Fibroblast of skin of left quadriceps (primary cell): ENCODE results near the gene TRAPPC2.
"Not testable (repeated sequence)": the region's sequence is repeated elsewhere in the genome, so short reads cannot be mapped to it uniquely, and the experiment has no call there.

Source experiments
- DNase-seq, 2 experiments: peaks; one replicate each; pipeline ENCODE4 v3.0.0-alpha.2; 2013; ENCODE audit warnings: low read depth in 2 of 2

Gene TRAPPC2

DNA sequence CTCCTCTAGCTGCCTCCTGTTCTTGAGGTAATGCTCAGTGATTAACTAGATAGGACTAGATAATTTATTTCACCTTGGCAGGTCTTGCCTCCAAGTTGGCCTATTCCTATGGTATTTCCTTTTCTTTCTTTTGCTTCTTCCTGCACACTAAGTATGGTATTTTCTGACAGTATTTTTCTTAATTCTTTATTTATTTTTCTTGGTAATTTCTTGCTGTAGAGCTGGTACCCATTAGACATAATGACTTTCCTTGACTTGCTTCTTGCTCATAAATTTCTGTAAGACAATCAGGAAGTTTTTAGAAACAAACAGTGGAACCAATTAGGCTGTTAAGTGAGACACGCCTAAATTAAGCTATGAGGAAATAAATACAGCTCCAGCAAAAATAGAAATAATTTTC is 36.0 kb downstream of the TRAPPC2 start:
- no peak for DNase-seq

DNA sequence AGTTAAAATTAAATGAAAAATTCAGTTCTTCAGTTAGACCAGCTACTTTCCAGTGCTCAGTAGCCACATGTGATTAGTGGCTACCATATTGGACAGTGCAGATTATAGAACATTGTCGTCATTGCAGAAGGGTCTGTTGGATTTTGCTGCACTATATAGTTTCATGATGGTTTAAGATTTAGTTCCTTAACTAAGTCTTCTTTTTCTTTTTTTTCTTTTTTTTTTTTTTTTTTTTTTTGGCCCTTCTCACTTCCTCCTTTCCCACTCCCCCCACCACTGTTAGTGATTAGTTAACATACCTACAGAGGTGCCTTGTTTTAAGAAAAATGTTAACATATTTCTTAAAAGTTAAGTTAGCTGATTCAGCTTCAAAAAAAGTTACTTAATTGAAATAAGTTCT is 36.4 kb downstream of the TRAPPC2 start:
- no peak for DNase-seq

DNA sequence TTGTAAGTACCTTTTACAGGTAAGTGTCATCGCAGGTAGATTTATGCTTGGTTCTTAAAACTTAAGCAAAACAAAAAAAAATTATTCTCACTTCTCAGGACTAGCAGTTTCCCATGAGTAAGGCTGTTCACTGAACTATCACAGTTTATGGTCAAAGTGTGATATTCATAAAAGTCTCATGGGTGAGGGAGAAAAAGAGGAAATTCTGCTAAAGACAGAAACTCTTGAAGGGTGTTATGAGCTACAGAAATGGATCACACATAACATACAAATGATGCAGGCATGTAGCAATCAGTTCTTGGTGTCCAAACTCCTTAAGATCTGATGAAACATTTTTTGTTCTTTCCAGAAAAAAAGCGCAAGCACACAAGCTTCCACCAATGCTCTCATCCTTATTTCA is 37.0 kb downstream of the TRAPPC2 start:
- no peak for DNase-seq

DNA sequence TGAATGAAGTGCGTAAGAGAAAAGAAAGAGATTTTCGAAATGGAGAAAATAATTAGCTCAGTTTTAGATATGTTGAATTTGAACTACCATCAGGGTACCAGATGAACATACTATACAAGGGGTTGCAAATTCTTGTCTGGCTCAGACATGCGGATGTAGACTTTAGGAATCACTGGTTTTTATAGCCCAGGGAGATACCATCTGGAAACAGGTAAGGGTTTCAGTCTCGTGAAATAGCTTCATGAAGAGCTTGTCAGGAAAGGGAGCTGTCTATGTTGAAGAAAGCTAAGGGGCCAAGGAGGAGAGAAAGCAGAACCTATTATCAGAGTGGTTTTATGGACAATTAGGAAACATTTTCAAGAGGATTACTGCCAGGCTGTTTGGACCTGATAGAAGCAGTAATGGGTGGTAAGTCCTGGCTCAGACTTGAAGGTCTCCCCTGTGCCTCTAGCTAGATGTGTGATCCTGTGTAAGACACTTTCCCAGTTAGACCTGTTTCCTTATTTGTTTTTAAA is 38.8 kb downstream of the TRAPPC2 start:
- DNase-seq: no peak

DNA sequence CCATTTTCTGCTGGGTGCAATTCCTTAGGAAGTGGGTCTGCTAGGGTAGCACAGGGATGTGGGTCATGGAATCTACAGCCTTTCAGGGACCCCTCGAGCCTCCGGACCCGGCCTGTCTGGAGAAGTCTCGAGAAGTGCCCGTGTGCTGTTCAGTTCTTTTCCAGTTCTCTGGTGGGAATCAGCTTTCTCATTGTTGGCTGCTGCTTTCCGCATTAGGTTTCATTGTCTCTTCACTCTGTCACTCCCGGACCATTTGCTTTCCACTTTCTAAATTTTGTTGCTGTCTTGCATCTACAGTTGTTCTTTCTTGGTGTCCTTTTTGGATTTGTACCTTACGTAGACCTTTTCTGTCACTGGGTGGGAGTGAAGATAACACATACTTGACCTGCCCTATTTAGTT is 39.4 kb downstream of the TRAPPC2 start:
- no peak for DNase-seq

DNA sequence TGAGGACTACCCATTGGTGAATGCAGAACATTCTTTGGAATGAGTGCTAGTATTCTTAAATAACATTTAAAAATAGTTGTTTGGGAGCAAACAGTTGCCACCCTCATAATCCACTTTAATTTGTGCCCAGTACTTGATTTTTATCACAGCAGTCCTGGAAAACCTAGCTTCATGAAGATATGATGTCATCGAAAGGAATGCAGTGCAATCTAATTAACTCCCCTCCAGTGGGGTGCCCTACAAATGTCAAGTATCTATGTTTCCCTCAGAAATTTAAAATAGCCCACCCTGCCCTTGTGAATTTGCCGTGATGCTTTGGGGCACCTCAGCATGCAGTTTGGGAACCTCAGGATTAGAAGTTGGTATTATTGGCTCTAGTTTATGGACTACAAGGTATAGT is 40.1 kb downstream of the TRAPPC2 start:
- DNase-seq: no peak

DNA sequence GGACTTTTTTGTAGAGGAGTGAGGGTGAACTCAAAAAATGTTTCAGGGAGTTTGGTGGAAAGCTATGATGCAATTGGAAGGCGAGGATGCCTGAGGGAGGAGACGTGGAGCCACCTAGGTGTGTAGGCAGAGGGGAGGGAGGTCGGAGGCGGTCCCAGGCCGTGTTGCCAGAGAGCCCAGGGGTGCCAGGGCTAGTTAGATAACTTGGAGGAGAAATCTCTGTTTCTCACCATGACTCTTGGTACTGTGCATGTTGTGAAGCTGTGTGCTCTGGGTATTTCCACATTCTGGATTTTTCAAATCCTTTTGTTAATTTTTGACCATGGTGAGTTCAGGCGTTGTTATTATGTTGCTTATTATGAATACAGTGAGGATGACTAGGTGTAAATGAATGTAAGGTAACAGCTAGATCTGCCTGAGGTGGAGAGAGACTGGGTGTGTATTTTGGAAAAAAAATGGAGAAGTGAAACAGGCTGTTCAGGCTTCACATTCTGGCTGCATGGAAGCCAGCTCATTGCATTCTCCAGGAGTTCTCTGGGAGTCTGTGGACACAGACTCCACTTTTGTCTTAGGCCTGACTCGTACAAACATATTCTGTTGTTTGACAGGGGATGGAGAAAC is 41.0 kb downstream of the TRAPPC2 start:
- DNase-seq: no peak

DNA sequence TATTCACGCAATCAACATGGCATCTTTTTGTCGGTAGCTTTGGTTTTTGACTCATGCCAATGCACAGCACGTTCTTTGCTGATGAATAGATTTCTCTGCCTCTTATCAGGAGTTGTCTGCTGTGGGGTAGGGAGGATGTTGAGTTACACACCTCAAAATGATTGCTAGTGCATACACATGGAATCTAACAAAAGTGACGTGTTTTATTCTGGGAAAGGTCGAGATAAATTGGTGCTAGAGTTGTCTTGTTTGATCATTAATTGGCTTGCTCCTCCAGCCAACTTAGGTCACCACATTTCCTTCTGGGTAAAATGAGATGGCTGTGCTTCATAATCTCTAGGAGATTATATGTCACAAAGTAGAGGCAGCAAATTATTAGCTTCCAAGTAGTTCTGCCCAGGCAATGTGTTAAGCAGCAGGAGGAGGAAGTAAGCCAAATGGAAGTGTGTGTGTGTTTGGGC is 41.6 kb downstream of the TRAPPC2 start:
- DNase-seq: no peak

DNA sequence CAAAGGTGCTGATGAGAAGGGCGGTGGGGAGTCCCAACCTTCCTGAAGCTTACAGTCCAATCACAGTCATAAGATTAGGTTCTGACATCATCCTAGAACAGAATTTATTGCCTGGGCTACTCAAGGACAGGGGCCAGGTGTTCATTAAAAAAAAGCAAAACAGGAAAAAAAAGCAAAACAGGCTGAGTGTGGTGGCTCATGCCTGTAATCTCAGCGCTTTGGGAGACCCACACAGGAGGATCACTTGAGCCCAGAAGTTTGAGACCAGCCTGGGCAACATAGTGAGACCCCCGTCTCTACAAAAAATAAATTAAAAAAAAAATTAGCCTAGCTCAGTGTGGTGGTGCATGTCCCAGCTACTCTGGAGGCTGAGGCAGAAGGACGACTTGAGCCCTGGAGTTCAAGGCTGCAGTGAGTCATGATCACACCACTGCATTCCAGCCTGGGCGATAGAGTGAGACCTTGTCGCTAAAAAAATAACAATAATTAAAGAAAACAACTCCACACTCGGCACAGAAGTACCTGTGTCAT is 42.5 kb downstream of the TRAPPC2 start:
- DNase-seq: no peak

DNA sequence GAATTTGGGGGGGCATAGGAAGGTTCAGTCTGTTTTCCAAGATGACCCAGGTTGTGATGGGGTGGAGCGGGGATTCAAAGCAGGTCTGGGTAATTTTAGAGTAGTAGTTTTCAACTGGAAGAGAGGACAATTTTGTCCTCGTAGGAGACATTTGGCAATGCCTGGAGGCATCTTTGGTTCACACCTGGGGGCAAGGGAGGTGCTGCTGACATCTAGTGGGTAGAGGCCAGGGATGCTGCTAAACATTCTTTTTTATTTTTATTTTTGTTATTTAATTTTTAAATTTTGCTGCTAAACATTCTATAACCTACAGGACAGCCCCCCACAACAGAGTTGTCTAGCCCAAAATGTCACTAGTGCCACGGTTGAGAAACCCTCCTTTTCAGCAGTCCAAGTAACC is 43.6 kb downstream of the TRAPPC2 start:
- DNase-seq: no peak

DNA sequence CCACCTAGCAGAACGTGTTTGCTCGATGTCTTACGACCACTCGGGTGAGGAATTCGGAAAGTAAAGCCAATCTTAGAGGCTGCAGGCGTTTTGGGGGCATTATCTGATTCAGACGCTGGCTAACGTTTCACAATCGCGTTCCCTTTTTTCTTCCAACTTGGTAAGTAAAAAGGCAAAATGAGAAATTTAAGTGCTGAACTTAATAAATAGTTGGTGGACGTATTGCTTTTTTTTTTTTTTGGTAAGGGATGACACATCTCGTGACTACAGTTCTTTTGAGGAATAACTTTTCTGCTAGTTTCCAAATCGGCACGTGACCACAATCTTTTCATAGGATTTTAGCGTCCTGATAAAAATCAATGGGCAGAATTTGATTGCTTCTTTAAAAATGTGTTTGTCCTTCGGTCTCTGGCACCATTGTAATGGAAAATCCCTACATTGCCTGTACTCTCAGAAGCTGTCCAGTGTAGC is 44.6 kb downstream of the TRAPPC2 start:
- no peak for DNase-seq

DNA sequence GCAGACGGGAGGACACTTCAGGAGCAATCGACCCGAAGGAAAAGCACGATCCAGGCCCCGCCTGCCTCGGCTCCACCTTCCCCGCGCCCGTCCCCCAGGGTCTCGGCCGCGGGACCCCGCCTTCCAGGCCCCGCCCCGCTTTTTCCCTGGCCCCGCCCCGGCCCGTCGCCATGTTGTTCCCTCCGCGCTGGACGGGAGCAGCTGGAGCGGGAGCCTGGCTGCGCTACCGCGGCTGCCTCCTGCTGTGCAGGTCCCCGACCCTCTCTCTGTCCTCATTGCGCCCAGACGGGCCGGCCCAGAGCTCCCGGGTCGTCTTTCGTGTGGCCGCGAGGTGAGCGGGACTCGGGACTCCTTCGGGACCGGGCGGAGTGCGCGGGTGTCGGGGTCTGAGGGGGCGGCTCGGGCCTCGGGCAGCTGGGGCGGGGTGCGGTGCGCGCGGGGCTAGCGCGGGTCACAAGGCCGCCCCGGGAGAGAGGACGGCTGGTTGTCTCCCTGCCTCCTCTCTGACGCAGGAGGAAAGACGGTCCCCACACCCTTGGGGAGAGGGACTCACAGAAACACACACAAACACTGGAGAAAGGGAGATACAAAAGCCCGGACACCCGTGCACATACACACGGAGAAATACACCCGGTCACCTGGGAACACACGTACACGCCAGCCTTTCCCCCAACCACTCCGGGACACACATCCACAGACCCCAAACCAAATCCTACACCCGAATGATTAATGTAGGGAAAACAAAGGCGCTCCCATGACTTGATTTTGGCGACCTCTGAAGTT is 45.3 kb downstream of the TRAPPC2 start, which contains the start of gene RAB9A:
RAB9A (plus strand) TSS at position 171 of the 783 bp plus-strand sequence. CDS start 19,619 bp downstream, outside the sequence.
- peak; percentile 28 to 36 for DNase-seq

DNA sequence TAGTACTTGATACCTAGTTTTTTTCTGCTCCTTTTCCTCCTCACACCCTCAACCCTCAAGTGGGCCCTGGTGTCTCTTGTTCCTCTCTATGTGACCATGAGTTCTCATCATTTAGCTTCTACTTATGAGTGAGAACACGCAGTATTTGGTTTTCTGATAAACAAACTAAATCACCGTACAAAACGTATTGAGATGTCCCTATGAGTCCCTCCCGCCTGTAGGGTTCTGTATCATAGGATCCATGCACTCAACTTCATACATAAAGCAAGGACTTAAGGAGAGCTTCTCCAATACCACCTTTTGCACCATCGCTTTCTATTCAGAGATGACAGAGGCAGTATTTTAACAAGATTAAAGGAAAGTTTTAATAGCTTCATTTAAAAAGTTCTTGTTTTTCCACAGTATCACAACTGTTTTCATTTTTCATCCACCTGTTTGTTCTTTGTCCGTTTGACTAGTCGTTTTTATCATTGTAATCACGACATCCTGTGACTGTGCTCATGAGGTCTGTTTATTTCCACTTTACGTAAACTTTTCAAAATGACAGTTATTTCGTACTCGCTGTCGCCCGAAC is 45.9 kb downstream of the TRAPPC2 start:
- no peak for DNase-seq

DNA sequence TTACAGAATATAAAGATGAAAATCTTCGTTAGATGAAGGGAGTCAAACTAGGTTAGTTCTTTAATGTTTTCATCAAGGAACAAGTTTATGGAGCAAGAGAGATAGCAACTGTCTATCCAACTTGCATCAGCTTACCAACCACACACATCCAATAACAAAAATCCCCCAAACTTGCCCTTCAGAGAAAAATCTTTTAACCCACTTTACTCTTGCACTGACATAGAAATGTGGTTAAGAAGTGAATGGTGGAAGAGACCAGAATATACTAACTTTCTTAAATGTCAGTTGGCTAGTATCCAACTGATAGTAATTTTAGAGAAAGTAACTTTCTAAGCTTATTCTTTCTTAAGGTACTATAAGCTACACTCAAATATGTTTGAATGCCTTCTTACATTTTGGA is 47.2 kb downstream of the TRAPPC2 start:
- DNase-seq: no peak

DNA sequence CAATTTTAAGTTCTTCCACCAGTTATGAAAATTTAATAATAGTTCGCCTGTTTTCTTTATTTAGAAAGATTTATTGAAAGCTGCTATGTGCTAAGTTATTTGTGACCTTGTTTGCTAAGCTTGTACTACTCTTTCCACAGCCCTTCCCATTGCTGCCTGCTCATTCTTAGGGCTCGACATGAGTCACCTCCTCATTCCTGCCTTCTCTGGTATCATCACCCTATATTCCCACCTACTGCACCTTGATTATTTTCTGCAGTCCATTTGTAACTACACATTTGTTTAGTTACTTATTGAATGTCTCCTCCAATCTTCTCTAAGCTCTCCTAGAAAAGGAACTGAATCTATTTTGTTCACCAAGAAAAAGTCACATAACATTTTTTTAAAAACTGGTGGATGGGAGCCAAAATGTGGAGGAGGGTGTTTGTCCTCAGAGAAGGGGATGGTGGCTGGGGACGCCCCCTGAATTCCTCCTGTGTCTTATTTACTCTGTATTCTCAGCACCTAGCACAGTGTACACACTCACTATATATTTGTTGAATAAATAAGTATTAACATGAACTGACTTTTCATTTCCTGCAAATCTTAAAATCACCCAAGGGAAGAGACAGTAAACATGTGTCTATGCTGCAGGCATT is 49.2 kb downstream of the TRAPPC2 start:
- DNase-seq: no peak

DNA sequence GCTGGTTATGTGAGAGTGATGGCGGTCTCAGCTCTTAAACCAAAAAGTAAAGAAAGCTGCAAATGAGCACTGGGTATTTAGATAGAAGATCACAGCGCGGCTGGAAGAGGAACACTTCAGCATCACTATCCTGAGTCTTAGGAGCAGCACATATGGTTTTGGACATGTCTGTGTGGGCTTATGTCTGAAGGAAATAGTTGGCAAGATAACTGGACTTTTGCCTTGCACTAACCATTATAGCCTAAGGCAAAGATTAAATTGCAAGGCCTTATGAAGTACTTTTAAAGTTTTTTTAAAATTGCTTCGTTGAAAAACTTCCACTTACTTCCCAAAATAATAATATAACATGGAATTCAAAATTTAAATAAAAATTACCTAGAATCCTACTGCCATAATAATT is 50.1 kb downstream of the TRAPPC2 start:
- no peak for DNase-seq

DNA sequence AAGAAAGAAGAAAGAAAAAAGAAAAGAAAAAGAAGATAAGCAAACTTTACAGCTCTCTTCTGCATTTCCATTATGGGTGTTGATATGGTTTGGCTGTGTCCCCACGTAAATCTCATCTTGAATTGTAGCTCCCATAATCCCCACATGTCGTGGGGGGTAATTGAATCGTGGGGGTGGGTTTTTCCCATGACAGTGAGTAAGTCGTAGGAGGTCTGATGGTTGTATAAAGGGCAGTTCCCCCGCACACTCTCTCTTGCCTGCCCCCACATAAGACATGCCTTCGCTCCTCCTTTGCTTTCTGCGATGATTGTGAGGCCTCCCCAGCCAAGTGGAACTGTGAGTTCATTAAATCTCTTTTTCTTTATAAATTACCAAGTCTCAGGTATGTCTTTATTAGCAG is 52.8 kb downstream of the TRAPPC2 start:
- no peak for DNase-seq

DNA sequence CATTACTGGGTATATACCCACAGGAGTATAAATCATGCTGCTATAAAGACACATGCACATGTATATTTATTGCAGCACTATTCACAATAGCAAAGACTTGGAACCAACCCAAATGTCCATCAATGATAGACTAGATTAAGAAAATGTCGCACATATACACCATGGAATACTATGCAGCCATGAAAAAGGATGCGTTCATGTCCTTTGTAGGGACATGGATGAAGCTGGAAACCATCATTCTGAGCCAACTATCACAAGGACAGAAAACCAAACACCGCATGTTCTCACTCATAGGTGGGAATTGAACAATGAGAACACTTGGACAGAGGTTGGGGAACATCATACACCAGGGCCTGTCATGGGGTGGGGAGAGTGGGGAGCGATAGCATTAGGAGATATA is 54.7 kb downstream of the TRAPPC2 start:
- not testable (repeated sequence) for DNase-seq

DNA sequence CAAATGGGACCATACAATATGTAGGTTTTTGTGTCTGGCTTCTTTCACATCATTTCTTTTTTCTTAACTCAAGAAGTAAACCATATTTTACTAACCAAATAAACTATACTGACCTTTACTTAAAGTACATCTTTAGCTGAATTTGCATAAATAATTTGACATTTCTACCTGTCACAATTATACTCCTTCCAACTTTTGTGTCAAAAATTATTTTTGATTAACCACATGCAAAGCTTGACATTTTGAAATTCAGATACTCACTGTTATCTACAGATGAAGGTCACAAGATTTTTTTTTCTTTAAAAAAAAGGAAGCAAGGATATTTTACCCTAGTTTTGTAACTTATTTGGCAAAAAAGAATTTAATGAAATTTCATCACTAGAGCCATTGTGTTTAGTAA is 57.5 kb downstream of the TRAPPC2 start:
- no peak for DNase-seq

DNA sequence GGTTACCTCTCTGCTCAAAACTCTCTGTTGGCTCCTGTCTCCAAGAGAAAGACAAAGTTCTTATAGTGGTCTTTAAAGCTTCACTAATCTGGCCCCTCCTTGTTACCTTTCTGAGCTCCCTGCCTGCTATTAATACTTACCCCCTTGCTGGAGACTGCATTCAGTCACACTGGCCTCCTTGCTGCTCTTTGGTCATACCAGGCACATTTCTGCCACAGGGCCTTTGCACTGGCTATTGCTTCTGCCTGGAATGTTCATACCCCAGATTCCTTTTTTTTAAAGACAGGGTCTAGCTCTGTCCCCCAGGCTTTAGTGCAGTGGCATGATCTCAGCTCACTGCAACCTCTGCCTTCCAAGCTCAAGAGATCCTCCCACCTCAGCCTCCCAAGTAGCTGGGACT is 61.4 kb downstream of the TRAPPC2 start:
- no peak for DNase-seq

DNA sequence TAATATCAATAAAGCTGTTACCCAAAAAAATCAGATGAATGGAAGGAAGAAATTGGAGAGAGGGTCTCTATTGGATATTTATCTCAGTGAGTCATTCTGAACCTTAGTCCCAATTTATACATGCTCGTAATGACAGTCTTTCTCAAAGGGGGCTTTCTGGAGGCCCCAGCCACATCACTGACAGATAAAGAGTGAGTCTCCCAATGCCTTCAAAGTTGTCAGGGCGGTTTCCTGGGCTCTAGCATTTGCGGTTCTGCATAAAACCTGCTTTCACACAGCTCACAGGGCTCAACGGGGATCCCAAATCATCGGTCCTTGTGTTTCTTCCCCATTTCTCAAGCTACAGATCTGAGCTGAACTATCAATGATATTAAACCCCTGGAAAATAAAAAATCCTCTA is 64.2 kb downstream of the TRAPPC2 start:
- DNase-seq: no peak

DNA sequence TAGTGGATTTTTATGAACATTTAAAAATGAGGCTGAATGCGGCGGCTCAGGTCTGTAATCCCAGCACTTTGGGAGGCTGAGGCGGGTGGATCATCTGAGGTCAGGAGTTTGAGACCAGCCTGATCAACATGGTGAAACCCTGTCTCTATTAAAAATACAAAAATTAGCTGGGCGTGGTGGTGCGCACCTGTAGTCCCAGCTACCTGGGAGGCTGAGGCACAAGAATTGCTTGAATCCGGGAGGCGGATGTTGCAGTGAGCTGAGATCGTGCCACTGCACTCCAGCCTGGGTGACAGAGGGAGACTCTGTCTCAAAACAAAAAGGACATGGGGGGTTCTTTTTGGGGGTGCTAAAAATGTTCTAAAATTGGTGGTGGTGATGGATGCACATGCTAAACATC is 64.7 kb downstream of the TRAPPC2 start:
- not testable (repeated sequence) for DNase-seq
